Astrocyte (in vitro differentiated cells and primary cell): ENCODE results near the gene FMC1.

Source experiments
- EZH2 ChIP-seq: IDR thresholded peaks from 2 replicates; pipeline ENCODE4 v1.6.1; 2012; ENCODE audit warnings: mild to moderate bottlenecking, low read length, inconsistent platforms; ENCODE audit not compliant: insufficient read depth
- TF ChIP-seq, protein P1 (sequence below): IDR thresholded peaks from 2 replicates; pipeline ENCODE4 v1.5.1; 2011; ENCODE audit warnings: low read depth, mild to moderate bottlenecking, inconsistent platforms, low read length, moderate library complexity; ENCODE audit not compliant: insufficient read depth

DNA sequence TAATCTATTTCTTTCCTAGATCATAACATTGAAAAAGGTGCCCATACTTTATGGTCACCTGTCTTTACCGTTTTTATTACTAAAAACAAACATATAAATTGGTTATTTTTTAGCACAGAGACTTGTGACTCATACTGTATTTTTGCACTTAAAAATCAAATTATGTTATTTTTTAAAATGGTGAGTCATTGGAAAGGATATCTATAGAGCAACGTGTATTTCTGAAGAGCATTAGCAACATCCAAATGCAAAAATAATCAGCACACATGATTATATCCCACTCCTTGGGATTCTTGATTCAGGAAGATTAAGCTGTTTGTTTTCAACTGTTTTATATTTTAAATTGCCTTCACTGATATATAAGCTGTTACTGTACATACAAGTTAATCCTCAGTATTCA, 40.7 kb upstream of the FMC1 start:
- TF ChIP-seq, protein P1, sequence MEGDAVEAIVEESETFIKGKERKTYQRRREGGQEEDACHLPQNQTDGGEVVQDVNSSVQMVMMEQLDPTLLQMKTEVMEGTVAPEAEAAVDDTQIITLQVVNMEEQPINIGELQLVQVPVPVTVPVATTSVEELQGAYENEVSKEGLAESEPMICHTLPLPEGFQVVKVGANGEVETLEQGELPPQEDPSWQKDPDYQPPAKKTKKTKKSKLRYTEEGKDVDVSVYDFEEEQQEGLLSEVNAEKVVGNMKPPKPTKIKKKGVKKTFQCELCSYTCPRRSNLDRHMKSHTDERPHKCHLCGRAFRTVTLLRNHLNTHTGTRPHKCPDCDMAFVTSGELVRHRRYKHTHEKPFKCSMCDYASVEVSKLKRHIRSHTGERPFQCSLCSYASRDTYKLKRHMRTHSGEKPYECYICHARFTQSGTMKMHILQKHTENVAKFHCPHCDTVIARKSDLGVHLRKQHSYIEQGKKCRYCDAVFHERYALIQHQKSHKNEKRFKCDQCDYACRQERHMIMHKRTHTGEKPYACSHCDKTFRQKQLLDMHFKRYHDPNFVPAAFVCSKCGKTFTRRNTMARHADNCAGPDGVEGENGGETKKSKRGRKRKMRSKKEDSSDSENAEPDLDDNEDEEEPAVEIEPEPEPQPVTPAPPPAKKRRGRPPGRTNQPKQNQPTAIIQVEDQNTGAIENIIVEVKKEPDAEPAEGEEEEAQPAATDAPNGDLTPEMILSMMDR = no peak
- TF ChIP-seq EZH2 = no peak
